H1 (cell line): Measurements from ENCODE around the gene STX2. TPM values are rescaled to one million over a fixed set of nuclear protein-coding genes. Genes with fewer than 3 reads are reported as not detected.

ENCODE experiments used
- CTCF ChIA-PET: fragments of 300-600 bp; sonication (Branson Sonifier 250); formaldehyde crosslinking; loops from one replicate; lab custom pipeline; 2021; ENCODE audit not compliant: partially characterized antibody; lab: Charles Lee
- POLR2A ChIA-PET: fragments of 300-600 bp; sonication (Branson Sonifier 250); formaldehyde crosslinking; loops from one replicate; lab custom pipeline; 2021; ENCODE audit warnings: inconsistent platforms; ENCODE audit not compliant: partially characterized antibody; lab: Charles Lee
- DNase-seq, 2 experiments: peaks; one replicate each; pipeline versions ENCODE4 v3.0.0 to v3.0.0-alpha.2; 2010 to 2022; ENCODE audit warnings: low spot score in 2 of 2, low read depth in 1 of 2, mixed read lengths in 1 of 2
- FAIRE-seq: peaks from 2 replicates; lab custom pipeline; 2011; peaks lifted over from hg19 to GRCh38; lab: Jason Lieb, UNC
- H2AFZ ChIP-seq: 2 replicates; pipeline ENCODE4 v1.8.1; 2012; ENCODE audit warnings: low read length, inconsistent platforms
- H2AK5ac ChIP-seq: 2 replicates; pipeline ENCODE4 v1.6.1; 2013; ENCODE audit warnings: low read depth, low read length
- H2BK120ac ChIP-seq: replicated peaks from 2 replicates; pipeline ENCODE3; 2013; ENCODE audit warnings: low read depth, low read length, inconsistent platforms
- H2BK12ac ChIP-seq: 2 replicates; pipeline ENCODE4 v1.6.1; 2013; ENCODE audit warnings: low read depth, low read length
- H2BK15ac ChIP-seq: 2 replicates; pipeline ENCODE4 v1.6.1; 2013; ENCODE audit warnings: low read length
- H2BK20ac ChIP-seq: 2 replicates; pipeline ENCODE4 v1.6.1; 2013; ENCODE audit warnings: low read length
- H2BK5ac ChIP-seq: 2 replicates; pipeline ENCODE4 v1.6.1; 2013; ENCODE audit warnings: low read depth, low read length
- H3K14ac ChIP-seq: 2 replicates; pipeline ENCODE4 v1.6.1; 2013; ENCODE audit warnings: inconsistent platforms; ENCODE audit not compliant: insufficient read length
- H3K18ac ChIP-seq: 2 replicates; pipeline ENCODE4 v1.6.1; 2013; ENCODE audit warnings: low read length; ENCODE audit errors: extremely low read depth
- H3K23ac ChIP-seq: 2 replicates; pipeline ENCODE4 v1.6.1; 2013; ENCODE audit warnings: inconsistent platforms; ENCODE audit not compliant: insufficient read length
- H3K23me2 ChIP-seq: 2 replicates; pipeline ENCODE4 v1.6.1; 2013; ENCODE audit warnings: low read depth, low read length
- H3K27ac ChIP-seq: 2 replicates; pipeline ENCODE4 v1.6.1; 2011; ENCODE audit warnings: low read depth, low read length, inconsistent platforms
- H3K27me3 ChIP-seq, 4 experiments: replicated peaks in 1 of 4; 1 replicate in 1 of 4; 2 replicates in 3 of 4; pipeline versions ENCODE4 v1.6.1 to v1.8.1; 2011 to 2013; ENCODE audit warnings: low read length in 3 of 4, mild to moderate bottlenecking in 3 of 4, inconsistent platforms in 2 of 4, mixed read lengths in 2 of 4, moderate library complexity in 1 of 4; ENCODE audit not compliant: control insufficient read depth in 3 of 4, insufficient read depth in 3 of 4; ENCODE audit errors: extremely low read depth in 1 of 4
- H3K36me3 ChIP-seq, 4 experiments: 2 replicates each; pipeline versions ENCODE4 v1.6.1 to v1.8.1; 2011 to 2013; ENCODE audit warnings: mild to moderate bottlenecking in 4 of 4, low read length in 3 of 4, moderate library complexity in 2 of 4, control low read depth in 1 of 4, inconsistent platforms in 1 of 4; ENCODE audit not compliant: insufficient read depth in 4 of 4, control insufficient read depth in 2 of 4
- H3K4ac ChIP-seq: replicated peaks from 2 replicates; pipeline ENCODE3; 2013; ENCODE audit warnings: low read length, low read depth, mixed read lengths, inconsistent platforms; ENCODE audit not compliant: insufficient read length
- H3K4me1 ChIP-seq, 4 experiments: replicated peaks in 1 of 4; 1 replicate in 1 of 4; 2 replicates in 3 of 4; pipeline versions ENCODE4 v1.6.1 to v1.8.1; 2011 to 2013; ENCODE audit warnings: low read length in 3 of 4, inconsistent platforms in 2 of 4, mixed read lengths in 1 of 4; ENCODE audit not compliant: insufficient read depth in 4 of 4, control insufficient read depth in 3 of 4
- H3K4me2 ChIP-seq, 2 experiments: 2 replicates each; pipeline versions ENCODE4 v1.6.1 to v1.8.1; 2011 to 2013; ENCODE audit warnings: low read depth in 2 of 2, low read length in 2 of 2, control low read depth in 1 of 2, inconsistent platforms in 1 of 2, mild to moderate bottlenecking in 1 of 2; ENCODE audit not compliant: insufficient read depth in 1 of 2
- H3K4me3 ChIP-seq, 4 experiments: fragments of 200-600, 300-600 bp in 1 of 4; sonication (generic), shearing (Covaris generic), sonication (Bioruptor Twin) in 1 of 4; 2 replicates each; pipeline versions ENCODE4 v1.5.1 to v1.8.1; 2011 to 2016; ENCODE audit warnings: low read length in 4 of 4, low read depth in 3 of 4, control low read depth in 2 of 4, inconsistent platforms in 2 of 4, mild to moderate bottlenecking in 2 of 4, mixed read lengths in 1 of 4, moderate library complexity in 1 of 4; ENCODE audit not compliant: insufficient read depth in 2 of 4; ENCODE audit errors: extremely low read depth in 1 of 4
- H3K56ac ChIP-seq: replicated peaks from 2 replicates; pipeline ENCODE3; 2013; ENCODE audit warnings: low read depth, mild to moderate bottlenecking, mixed read lengths, low read length, inconsistent platforms; ENCODE audit not compliant: insufficient read length
- H3K79me1 ChIP-seq: 2 replicates; pipeline ENCODE4 v1.6.1; 2013; ENCODE audit warnings: low read depth, low read length, control low read depth
- H3K79me2 ChIP-seq, 2 experiments: 2 replicates each; pipeline versions ENCODE4 v1.6.1 to v1.8.1; 2012 to 2013; ENCODE audit warnings: low read length in 2 of 2, mild to moderate bottlenecking in 2 of 2, inconsistent platforms in 1 of 2; ENCODE audit not compliant: insufficient read depth in 2 of 2, control insufficient read depth in 1 of 2
- H3K9ac ChIP-seq, 4 experiments: replicated peaks in 1 of 4; 1 replicate in 1 of 4; 2 replicates in 3 of 4; pipeline versions ENCODE4 v1.6.1 to v1.8.1; 2011 to 2013; ENCODE audit warnings: low read depth in 3 of 4, low read length in 3 of 4, control low read depth in 2 of 4, mild to moderate bottlenecking in 2 of 4, moderate library complexity in 2 of 4, inconsistent platforms in 1 of 4; ENCODE audit errors: extremely low read depth in 1 of 4
- H3K9me3 ChIP-seq, 2 experiments: 2 replicates each; pipeline versions ENCODE4 v1.6.1 to v1.8.1; 2012 to 2013; ENCODE audit warnings: mild to moderate bottlenecking in 2 of 2, moderate library complexity in 2 of 2, control low read depth in 1 of 2, inconsistent platforms in 1 of 2, low read depth in 1 of 2, low read length in 1 of 2, mixed read lengths in 1 of 2; ENCODE audit not compliant: insufficient read depth in 2 of 2
- H4K20me1 ChIP-seq, 2 experiments: replicated peaks in 1 of 2; 2 replicates each; pipeline versions ENCODE3 to v1.8.1; 2011 to 2013; ENCODE audit warnings: inconsistent platforms in 2 of 2, low read length in 2 of 2, mild to moderate bottlenecking in 1 of 2; ENCODE audit not compliant: insufficient read depth in 2 of 2, control insufficient read depth in 1 of 2
- H4K5ac ChIP-seq: 2 replicates; pipeline ENCODE4 v1.6.1; 2013; ENCODE audit warnings: low read length, low read depth, mixed read lengths, inconsistent platforms; ENCODE audit not compliant: insufficient read length
- H4K8ac ChIP-seq: 2 replicates; pipeline ENCODE4 v1.8.0; 2013; ENCODE audit warnings: mild to moderate bottlenecking, moderate library complexity, low read length, inconsistent platforms; ENCODE audit not compliant: insufficient read depth; ENCODE audit errors: extremely low read depth
- H4K91ac ChIP-seq: replicated peaks from 2 replicates; pipeline ENCODE3; 2013; ENCODE audit warnings: low read length, mixed read lengths, inconsistent platforms; ENCODE audit not compliant: insufficient read length
- GABPA ChIP-seq: IDR thresholded peaks from 2 replicates; pipeline ENCODE4 v1.6.1; 2011; ENCODE audit warnings: mild to moderate bottlenecking, low read length, moderate library complexity, borderline replicate concordance; ENCODE audit not compliant: insufficient read depth
- PHF8 ChIP-seq: fragments of 200-600 bp; sonication (generic); conservative IDR thresholded peaks from 2 replicates; pipeline ENCODE4 v1.7.1; 2012; ENCODE audit warnings: low read depth, mild to moderate bottlenecking, inconsistent platforms, low read length, moderate library complexity
- RNF2 ChIP-seq: fragments of 200-900, 300-1000 bp; sonication (generic); IDR thresholded peaks from 2 replicates; pipeline ENCODE4 v1.7.1; 2016; ENCODE audit warnings: borderline replicate concordance, low read depth, mild to moderate bottlenecking, antibody characterized with exemption, low read length; ENCODE audit not compliant: poor library complexity, severe bottlenecking; ENCODE audit errors: missing control alignments
- SAP30 ChIP-seq: fragments of 300-600 bp; sonication (generic); IDR thresholded peaks from 2 replicates; pipeline ENCODE4 v1.7.1; 2012; ENCODE audit warnings: low read length, moderate library complexity, mild to moderate bottlenecking, inconsistent platforms; ENCODE audit not compliant: insufficient read depth, insufficient replicate concordance
- TCF12 ChIP-seq: IDR thresholded peaks from 2 replicates; pipeline ENCODE4 v1.6.1; 2011; ENCODE audit warnings: low read depth, mild to moderate bottlenecking, low read length
- YY1 ChIP-seq: IDR thresholded peaks from 2 replicates; pipeline ENCODE4 v1.6.1; 2011; ENCODE audit warnings: low read depth, mild to moderate bottlenecking, low read length
- WGBS, 2 experiments: shearing (Covaris generic) in 1 of 2; methylation state at CpG; one replicate each; pipeline versions ENCODE4 v1.1.6 to v1.1.7; 2013 to 2015; ENCODE audit warnings: low lambda C conversion rate in 2 of 2, mixed read lengths in 2 of 2, inconsistent platforms in 1 of 2, low coverage in 1 of 2, missing lambda C conversion rate in 1 of 2; ENCODE audit not compliant: insufficient replicate concordance in 2 of 2, insufficient coverage in 1 of 2, insufficient read length in 1 of 2; ENCODE audit errors: extremely low coverage in 1 of 2, missing lambda C conversion rate in 1 of 2; 5-methylcytosine and 5-hydroxymethylcytosine counted together
- polyA plus RNA-seq, 7 experiments: library from polyadenylated mRNA; depleted of rRNA in 3 of 7; stranded (reverse) in 5 of 7; unstranded in 2 of 7; fragments of >200 nt in 5 of 7; fragments of 200-250 nt in 2 of 7; gene quantifications; 1 replicate in 5 of 7; 2 replicates in 1 of 7; 4 replicates in 1 of 7; pipeline versions ENCODE4 v1.2.1 to v1.2.3, GENCODE V29; 2011 to 2013; ENCODE audit warnings: missing spikeins in 2 of 7, mixed read lengths in 2 of 7
- total RNA-seq: library from RNA; stranded (reverse); fragmentation: NEBNext Ultra II Directional; extraction: Animal tissue kit (Norgen Biotek cat#: 25700); gene quantifications from 2 replicates; pipeline ENCODE4 v1.2.1, GENCODE V29; 2021
- TF ChIP-seq, protein P1 (sequence below): IDR thresholded peaks from 2 replicates; pipeline ENCODE4 v1.6.1; 2012; ENCODE audit warnings: inconsistent platforms
- TF ChIP-seq, protein P2 (sequence below): IDR thresholded peaks from 2 replicates; pipeline ENCODE4 v1.6.1; 2012; ENCODE audit warnings: inconsistent platforms

STX2 gene
- total and polyA plus RNA-seq, 2 of the 8 experiments (the other 6 are each of a cell fraction or from before 2014, with no cell fraction given), result 20.0 to 26.3 TPM

DNA sequence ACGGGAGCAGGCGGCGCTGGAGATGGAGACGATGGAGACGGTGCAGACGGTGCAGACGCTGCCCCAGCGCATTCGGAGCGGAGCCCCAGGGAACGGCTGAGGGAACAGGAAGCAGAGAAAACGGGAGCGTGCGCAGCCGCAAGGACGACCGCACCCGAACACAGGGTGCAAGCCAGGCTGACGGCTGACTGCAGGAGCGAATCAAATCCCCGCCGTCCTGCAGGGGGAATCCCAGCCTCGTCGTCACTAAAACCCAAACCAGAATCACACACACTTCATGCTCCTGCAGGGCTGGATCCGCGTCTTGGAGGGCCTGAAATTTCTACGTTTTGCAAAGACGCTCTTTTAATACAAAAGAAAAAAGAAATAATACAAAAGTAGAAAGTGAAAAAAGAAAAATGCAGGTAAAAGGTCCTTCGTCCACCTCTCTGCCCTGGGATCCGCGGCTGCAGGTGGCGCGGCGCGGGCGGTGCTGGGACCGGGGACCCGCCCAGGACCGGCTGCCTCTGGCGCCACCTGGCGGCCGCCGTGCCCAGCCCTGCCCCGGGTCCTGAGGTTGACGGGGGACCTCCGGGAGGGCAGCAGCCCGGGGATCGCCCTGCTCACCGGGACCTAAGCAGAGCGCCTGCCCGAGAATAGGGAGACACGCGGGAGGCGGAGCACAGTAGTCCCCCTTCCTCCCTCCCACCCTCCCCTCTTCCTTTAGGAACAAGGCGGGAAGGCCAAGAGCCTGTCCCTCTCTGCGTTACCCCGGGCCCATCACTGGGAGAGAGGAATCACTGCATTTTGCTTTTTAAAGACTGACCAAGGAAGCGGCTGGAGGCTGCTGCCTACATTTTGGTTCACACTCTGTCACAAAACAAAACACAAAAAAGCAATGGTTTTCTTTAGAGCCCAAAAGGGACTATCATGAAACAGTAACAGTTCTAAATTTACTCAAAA lies 20.1 kb downstream of the STX2 start:
- Histone ChIP-seq H3K79me1 (peaks cover 3% of the 10 kb centered on the region; the same call in 1 of the 2 replicates), H2BK20ac (no peak overlapping the region), H4K8ac (peak overlapping the region; percentile 59; the same call in 1 of the 2 replicates), H3K27ac (no peak overlapping the region), H3K9ac (no peak overlapping the region), H3K14ac (no peak overlapping the region), H4K5ac (no peak overlapping the region), H3K4me3 (peak overlapping the region in 1 of 4 experiments; percentile 12; a peak in 2 of 8 replicates), H4K91ac (no peak overlapping the region), H3K4ac (no peak overlapping the region), H2BK120ac (no peak overlapping the region), H3K56ac (no peak overlapping the region), H2AK5ac (no peak overlapping the region), H2BK5ac (no peak overlapping the region), H4K20me1 (peaks cover 0 to 2% of the 10 kb centered on the region in 2 experiments), H3K18ac (no peak overlapping the region), H3K23ac (no peak overlapping the region), H3K4me1 (peaks cover 0 to 11% (median 10%) of the 10 kb centered on the region in 4 experiments; a peak in 6 of 7 replicates), H3K4me2 (peak overlapping the region in 1 of 2 experiments; percentile 44; a peak in 3 of 4 replicates), H3K27me3 (no peaks in the 10 kb centered on the region), H2AFZ (no peak overlapping the region), H3K36me3 (peaks cover 2 to 9% (median 5%) of the 10 kb centered on the region in 4 experiments; a peak in 4 of 8 replicates), H3K9me3 (no peaks in the 10 kb centered on the region), H2BK12ac (peak overlapping the region; percentile 60; the same call in 1 of the 2 replicates), H2BK15ac (no peak overlapping the region), H3K79me2 (no peaks in the 10 kb centered on the region; a peak in 1 of 4 replicates), H3K23me2 (no peaks in the 10 kb centered on the region)
- ChIA-PET CTCF (interaction anchor here (0.7 to 8.3 kb wide), 13 partner anchors 6 to 285 kb away, joined by 3 to 55 read pairs (median 4); no protein-coding TSS in a partner anchor), POLR2A (interaction anchor here (0.9 to 1.9 kb wide), 4 partner anchors 9 to 59 kb away, joined by 3 to 5 read pairs (median 3); no protein-coding TSS in a partner anchor)
- DNase-seq (peak; percentile 82 to 97), FAIRE-seq (no peak)
- 46% methylated on average over 49 of the region's 58 CpGs; no CpG with 5 or more reads in 1 of the 2 experiments for WGBS, 2 experiments
- TF ChIP-seq TCF12 (0 out of 2 replicates have a peak, but pooled peaks have one; percentile 7), YY1 (no peak), PHF8 (no peak), SAP30 (no peak), GABPA (peak; percentile 83), RNF2 (no peak)
- TF ChIP-seq, protein P1, sequence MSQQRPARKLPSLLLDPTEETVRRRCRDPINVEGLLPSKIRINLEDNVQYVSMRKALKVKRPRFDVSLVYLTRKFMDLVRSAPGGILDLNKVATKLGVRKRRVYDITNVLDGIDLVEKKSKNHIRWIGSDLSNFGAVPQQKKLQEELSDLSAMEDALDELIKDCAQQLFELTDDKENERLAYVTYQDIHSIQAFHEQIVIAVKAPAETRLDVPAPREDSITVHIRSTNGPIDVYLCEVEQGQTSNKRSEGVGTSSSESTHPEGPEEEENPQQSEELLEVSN, result peak; percentile 75
- TF ChIP-seq, protein P2, sequence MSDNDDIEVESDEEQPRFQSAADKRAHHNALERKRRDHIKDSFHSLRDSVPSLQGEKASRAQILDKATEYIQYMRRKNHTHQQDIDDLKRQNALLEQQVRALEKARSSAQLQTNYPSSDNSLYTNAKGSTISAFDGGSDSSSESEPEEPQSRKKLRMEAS, result peak; percentile 71
